K562 (cell line): ENCODE results near the gene DAP. TPM values are rescaled to one million over a fixed set of nuclear protein-coding genes. Genes with fewer than 3 reads are reported as not detected.

ENCODE experiments used
- NR2C2 ChIP-seq, 2 experiments: fragments of 200-800 bp in 1 of 2; sonication (Bioruptor generic) in 1 of 2; sonication (generic) in 1 of 2; formaldehyde crosslinking in 1 of 2; IDR thresholded peaks; 2 replicates each; pipeline versions ENCODE4 v1.6.1 to v1.8.0; 2016 to 2022; ENCODE audit warnings: mild to moderate bottlenecking in 1 of 2, missing compliant biosample characterization in 1 of 2, missing genetic modification characterization in 1 of 2, missing genetic modification reagents in 1 of 2
- POU5F1 ChIP-seq: fragments of 150-350 bp; IDR thresholded peaks from 2 replicates; pipeline ENCODE4 v1.6.1; 2014; ENCODE audit warnings: borderline replicate concordance, low read length, low read depth, mild to moderate bottlenecking; ENCODE audit not compliant: partially characterized antibody
- SMARCE1 ChIP-seq: fragments of 450-650 bp; IDR thresholded peaks from 2 replicates; pipeline ENCODE4 v1.7.1; 2016; ENCODE audit warnings: mild to moderate bottlenecking
- ZNF282 ChIP-seq: sonication (generic); formaldehyde crosslinking; IDR thresholded peaks from 2 replicates; pipeline ENCODE4 v1.8.1; 2023; ENCODE audit warnings: missing genetic modification reagents
- ZNF699 ChIP-seq: fragments of 250-450 bp; sonication (Bioruptor Pico); IDR thresholded peaks from 2 replicates; pipeline ENCODE4 v1.8.0; 2021; ENCODE audit warnings: mild to moderate bottlenecking, moderate library complexity; ENCODE audit not compliant: insufficient replicate concordance
- ZNF76 ChIP-seq: fragments of 250-450 bp; sonication (Bioruptor Pico); IDR thresholded peaks from 2 replicates; pipeline ENCODE4 v1.4.0; 2020; ENCODE audit warnings: mild to moderate bottlenecking, moderate library complexity, borderline replicate concordance
- ZNF764 ChIP-seq: fragments of 250-450 bp; sonication (Bioruptor Pico); IDR thresholded peaks from 2 replicates; pipeline ENCODE4 v1.4.0; 2020; ENCODE audit warnings: low read depth, mild to moderate bottlenecking, moderate library complexity
- polyA plus RNA-seq, 8 experiments: library from polyadenylated mRNA; depleted of rRNA in 4 of 8; stranded (reverse) in 5 of 8; unstranded in 3 of 8; fragments of >200 nt; fragmentation: Nextera tagmentation in 2 of 8; fragmentation: Illumina TruSeq in 1 of 8; extraction: Ambion mirVana in 2 of 8; extraction: Trizol in 1 of 8; gene quantifications; 2 replicates each; pipeline versions ENCODE4 v1.2.1 to v1.2.3, GENCODE V29; 2011 to 2014; ENCODE audit warnings: inconsistent platforms in 1 of 8, missing spikeins in 1 of 8
- total RNA-seq, 7 experiments: library from RNA; depleted of rRNA in 6 of 7; stranded (reverse); fragments of >200 nt in 6 of 7; fragmentation: Illumina TruSeq in 2 of 7; extraction: Trizol in 2 of 7; gene quantifications; 2 replicates each; pipeline versions ENCODE4 v1.2.1 to v1.2.3, GENCODE V29; 2011 to 2021; ENCODE audit warnings: low replicate concordance in 1 of 7
- TF ChIP-seq, protein P1 (sequence below): fragments of 450-650 bp; conservative IDR thresholded peaks from 2 replicates; pipeline ENCODE4 v1.6.1; 2016; ENCODE audit warnings: missing genetic modification characterization, low read depth, mild to moderate bottlenecking, control low read depth, missing compliant biosample characterization
- TF ChIP-seq, protein P2 (sequence below), 2 experiments: fragments of 200-800 bp in 1 of 2; sonication (Bioruptor generic) in 1 of 2; sonication (generic) in 1 of 2; formaldehyde crosslinking in 1 of 2; IDR thresholded peaks in 1 of 2; conservative IDR thresholded peaks in 1 of 2; 2 replicates each; pipeline versions ENCODE4 v1.5.0 to v1.6.1; 2016 to 2020; ENCODE audit warnings: missing compliant biosample characterization in 1 of 2, missing genetic modification characterization in 1 of 2, missing genetic modification reagents in 1 of 2
- TF ChIP-seq, protein P3 (sequence below), 2 experiments: fragments of 250-450 bp in 1 of 2; fragments of 450-650 bp in 1 of 2; sonication (Bioruptor Pico) in 1 of 2; IDR thresholded peaks; 2 replicates each; pipeline versions ENCODE4 v1.6.1 to v1.8.0; 2016 to 2021; ENCODE audit warnings: mild to moderate bottlenecking in 2 of 2, moderate library complexity in 2 of 2, missing compliant biosample characterization in 1 of 2, missing genetic modification characterization in 1 of 2
- TF ChIP-seq, protein P4 (sequence below): fragments of 450-650 bp; formaldehyde crosslinking; IDR thresholded peaks from 2 replicates; pipeline ENCODE4 v1.4.0; 2022; ENCODE audit warnings: missing genetic modification characterization
- TF ChIP-seq, protein P5 (sequence below): sonication (generic); IDR thresholded peaks from 2 replicates; pipeline ENCODE4 v1.6.1; 2016
- TF ChIP-seq, protein P6 (sequence below): sonication (generic); formaldehyde crosslinking; IDR thresholded peaks from 2 replicates; pipeline ENCODE4 v1.8.0; 2022; ENCODE audit warnings: missing genetic modification reagents, mild to moderate bottlenecking, borderline replicate concordance

DAP gene
- total and polyA plus RNA-seq, 9 of the 15 experiments (the other 6 are each of a cell fraction or from before 2014, with no cell fraction given), result 14.1 to 151 (median 34.5) TPM

DNA sequence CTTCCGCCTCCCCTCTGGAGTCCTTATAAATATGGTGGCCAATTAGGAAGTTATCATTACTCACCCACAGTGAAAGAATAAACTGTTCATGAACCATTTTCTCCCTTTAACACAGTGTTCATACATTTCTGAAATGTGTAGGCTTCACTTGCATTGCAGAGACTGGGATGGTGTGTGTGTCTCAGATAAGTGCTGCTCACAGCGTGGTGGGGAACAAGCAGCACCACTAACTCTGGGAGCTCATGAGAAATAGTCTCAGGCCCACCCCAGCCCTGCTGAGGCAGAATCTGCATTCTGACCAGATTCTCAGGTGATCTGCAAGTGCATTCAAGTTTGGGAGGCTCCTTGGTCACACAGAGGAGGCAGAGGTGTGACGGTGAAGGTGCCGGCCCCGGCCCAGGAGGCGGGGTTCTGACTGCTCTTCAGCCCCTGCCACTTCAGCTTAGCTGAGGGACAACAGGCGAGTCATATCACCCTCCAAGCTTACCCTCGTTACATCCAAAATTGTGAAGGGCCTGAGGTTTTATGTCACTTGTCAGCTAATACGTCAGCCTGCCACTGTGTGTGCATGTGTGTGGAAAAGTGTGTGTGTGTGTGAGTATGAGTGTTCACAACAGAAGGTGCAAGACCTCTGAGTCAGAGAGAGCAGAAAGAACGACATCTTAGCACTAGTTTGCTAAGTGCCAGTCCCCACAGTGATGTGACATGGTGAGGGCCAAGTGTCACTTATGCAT lies 34.7 kb downstream of the DAP start (continued):
- TF ChIP-seq, protein P1, sequence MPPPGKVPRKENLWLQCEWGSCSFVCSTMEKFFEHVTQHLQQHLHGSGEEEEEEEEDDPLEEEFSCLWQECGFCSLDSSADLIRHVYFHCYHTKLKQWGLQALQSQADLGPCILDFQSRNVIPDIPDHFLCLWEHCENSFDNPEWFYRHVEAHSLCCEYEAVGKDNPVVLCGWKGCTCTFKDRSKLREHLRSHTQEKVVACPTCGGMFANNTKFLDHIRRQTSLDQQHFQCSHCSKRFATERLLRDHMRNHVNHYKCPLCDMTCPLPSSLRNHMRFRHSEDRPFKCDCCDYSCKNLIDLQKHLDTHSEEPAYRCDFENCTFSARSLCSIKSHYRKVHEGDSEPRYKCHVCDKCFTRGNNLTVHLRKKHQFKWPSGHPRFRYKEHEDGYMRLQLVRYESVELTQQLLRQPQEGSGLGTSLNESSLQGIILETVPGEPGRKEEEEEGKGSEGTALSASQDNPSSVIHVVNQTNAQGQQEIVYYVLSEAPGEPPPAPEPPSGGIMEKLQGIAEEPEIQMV (tag), result no peak
- TF ChIP-seq, protein P2, sequence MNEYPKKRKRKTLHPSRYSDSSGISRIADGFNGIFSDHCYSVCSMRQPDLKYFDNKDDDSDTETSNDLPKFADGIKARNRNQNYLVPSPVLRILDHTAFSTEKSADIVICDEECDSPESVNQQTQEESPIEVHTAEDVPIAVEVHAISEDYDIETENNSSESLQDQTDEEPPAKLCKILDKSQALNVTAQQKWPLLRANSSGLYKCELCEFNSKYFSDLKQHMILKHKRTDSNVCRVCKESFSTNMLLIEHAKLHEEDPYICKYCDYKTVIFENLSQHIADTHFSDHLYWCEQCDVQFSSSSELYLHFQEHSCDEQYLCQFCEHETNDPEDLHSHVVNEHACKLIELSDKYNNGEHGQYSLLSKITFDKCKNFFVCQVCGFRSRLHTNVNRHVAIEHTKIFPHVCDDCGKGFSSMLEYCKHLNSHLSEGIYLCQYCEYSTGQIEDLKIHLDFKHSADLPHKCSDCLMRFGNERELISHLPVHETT (CRISPR knock-in tag; conservative IDR thresholded peaks at IDR 0.05 in 1 of 2, IDR thresholded peaks at IDR 0.05 in 1 of 2), result no peak
- TF ChIP-seq, protein P3, sequence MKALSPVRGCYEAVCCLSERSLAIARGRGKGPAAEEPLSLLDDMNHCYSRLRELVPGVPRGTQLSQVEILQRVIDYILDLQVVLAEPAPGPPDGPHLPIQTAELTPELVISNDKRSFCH (CRISPR knock-in tag; IDR thresholded peaks at IDR 0.05), result no peak
- TF ChIP-seq, protein P3 (tag; IDR thresholded peaks at IDR 0.05), result no peak; the same call in 1 of the 2 replicates
- TF ChIP-seq ZNF76 (CRISPR knock-in tag) (no peak), ZNF282 (CRISPR knock-in tag) (no peak), POU5F1 (no peak), SMARCE1 (no peak), ZNF699 (CRISPR knock-in tag) (no peak), NR2C2 (CRISPR knock-in tag; IDR thresholded peaks at IDR 0.05) (no peak), NR2C2 (tag; IDR thresholded peaks at IDR 0.05) (no peak), ZNF764 (CRISPR knock-in tag) (no peak)
- TF ChIP-seq, protein P4, sequence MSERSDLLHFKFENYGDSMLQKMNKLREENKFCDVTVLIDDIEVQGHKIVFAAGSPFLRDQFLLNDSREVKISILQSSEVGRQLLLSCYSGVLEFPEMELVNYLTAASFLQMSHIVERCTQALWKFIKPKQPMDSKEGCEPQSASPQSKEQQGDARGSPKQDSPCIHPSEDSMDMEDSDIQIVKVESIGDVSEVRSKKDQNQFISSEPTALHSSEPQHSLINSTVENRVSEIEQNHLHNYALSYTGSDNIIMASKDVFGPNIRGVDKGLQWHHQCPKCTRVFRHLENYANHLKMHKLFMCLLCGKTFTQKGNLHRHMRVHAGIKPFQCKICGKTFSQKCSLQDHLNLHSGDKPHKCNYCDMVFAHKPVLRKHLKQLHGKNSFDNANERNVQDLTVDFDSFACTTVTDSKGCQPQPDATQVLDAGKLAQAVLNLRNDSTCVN (CRISPR knock-in tag), result no peak
- TF ChIP-seq, protein P5, sequence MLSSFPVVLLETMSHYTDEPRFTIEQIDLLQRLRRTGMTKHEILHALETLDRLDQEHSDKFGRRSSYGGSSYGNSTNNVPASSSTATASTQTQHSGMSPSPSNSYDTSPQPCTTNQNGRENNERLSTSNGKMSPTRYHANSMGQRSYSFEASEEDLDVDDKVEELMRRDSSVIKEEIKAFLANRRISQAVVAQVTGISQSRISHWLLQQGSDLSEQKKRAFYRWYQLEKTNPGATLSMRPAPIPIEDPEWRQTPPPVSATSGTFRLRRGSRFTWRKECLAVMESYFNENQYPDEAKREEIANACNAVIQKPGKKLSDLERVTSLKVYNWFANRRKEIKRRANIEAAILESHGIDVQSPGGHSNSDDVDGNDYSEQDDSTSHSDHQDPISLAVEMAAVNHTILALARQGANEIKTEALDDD, result no peak
- TF ChIP-seq, protein P6, sequence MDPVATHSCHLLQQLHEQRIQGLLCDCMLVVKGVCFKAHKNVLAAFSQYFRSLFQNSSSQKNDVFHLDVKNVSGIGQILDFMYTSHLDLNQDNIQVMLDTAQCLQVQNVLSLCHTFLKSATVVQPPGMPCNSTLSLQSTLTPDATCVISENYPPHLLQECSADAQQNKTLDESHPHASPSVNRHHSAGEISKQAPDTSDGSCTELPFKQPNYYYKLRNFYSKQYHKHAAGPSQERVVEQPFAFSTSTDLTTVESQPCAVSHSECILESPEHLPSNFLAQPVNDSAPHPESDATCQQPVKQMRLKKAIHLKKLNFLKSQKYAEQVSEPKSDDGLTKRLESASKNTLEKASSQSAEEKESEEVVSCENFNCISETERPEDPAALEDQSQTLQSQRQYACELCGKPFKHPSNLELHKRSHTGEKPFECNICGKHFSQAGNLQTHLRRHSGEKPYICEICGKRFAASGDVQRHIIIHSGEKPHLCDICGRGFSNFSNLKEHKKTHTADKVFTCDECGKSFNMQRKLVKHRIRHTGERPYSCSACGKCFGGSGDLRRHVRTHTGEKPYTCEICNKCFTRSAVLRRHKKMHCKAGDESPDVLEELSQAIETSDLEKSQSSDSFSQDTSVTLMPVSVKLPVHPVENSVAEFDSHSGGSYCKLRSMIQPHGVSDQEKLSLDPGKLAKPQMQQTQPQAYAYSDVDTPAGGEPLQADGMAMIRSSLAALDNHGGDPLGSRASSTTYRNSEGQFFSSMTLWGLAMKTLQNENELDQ, result no peak
